Cardiac fibroblast (primary cell): ENCODE measurements around the gene AXIN2.

Experiments used
- DNase-seq, 2 donors: peaks; one replicate each; pipeline versions ENCODE4 v3.0.0 to v3.0.0-alpha.2; 2010; ENCODE audit warnings: low read depth in 2 of 2
- H3K4me3 ChIP-seq, 2 donors: replicated peaks in 1 of 2; 1 replicate in 1 of 2; 2 replicates in 1 of 2; pipeline ENCODE4 v1.5.1; 2011; ENCODE audit warnings: low read depth in 2 of 2, low read length in 2 of 2, mild to moderate bottlenecking in 2 of 2, moderate library complexity in 1 of 2
- CTCF ChIP-seq: IDR thresholded peaks from one replicate; pipeline ENCODE4 v1.5.1; 2011; ENCODE audit warnings: low read depth, mild to moderate bottlenecking, low read length, inconsistent platforms

AXIN2 gene

GRCh38 chr17:65600518-65600917 is 39.1 kb upstream of the AXIN2 start:
- H3K4me3 ChIP-seq = no peak overlapping the region
- TF ChIP-seq CTCF = no peak
- DNase-seq = no peak

GRCh38 chr17:65599650-65600049 is 38.2 kb upstream of the AXIN2 start:
- no peak overlapping the region for H3K4me3 ChIP-seq
- no peak for TF ChIP-seq CTCF
- DNase-seq = no peak

- H3K4me3 ChIP-seq = no peak overlapping the region
- TF ChIP-seq CTCF = no peak
- DNase-seq = no peak
Measured at GRCh38 chr17:65598746-65599145, 37.3 kb upstream of the AXIN2 start.

GRCh38 chr17:65595071-65595656 is 33.7 kb upstream of the AXIN2 start:
- H3K4me3 ChIP-seq = no peak overlapping the region
- TF ChIP-seq CTCF = no peak
- peak; percentile 6 to 17 for DNase-seq

GRCh38 chr17:65593855-65594845 is 32.7 kb upstream of the AXIN2 start:
- peak; percentile 30 to 34 for DNase-seq
- TF ChIP-seq CTCF = no peak
- H3K4me3 ChIP-seq = peak overlapping the region in 1 of 2 donors; percentile 42

GRCh38 chr17:65593092-65593854 is 31.8 kb upstream of the AXIN2 start:
- peak overlapping the region in 1 of 2 donors; percentile 42 for H3K4me3 ChIP-seq

More at GRCh38 chr17:65593092-65593854, 31.8 kb upstream of the AXIN2 start:
- no peak for TF ChIP-seq CTCF
- DNase-seq = no peak
